Activated CD8-positive, alpha-beta memory T cell treated with anti-CD3 and anti-CD28 coated beads, Interleukin-2, amount 50 U/mL, for 1 hour (primary cell): ENCODE data around the gene KIF26B.

ENCODE experiments used
- DNase-seq: peaks from one replicate; pipeline ENCODE4 v3.0.0-alpha.2; 2020; ENCODE audit errors: extremely low read depth

Gene KIF26B

DNA sequence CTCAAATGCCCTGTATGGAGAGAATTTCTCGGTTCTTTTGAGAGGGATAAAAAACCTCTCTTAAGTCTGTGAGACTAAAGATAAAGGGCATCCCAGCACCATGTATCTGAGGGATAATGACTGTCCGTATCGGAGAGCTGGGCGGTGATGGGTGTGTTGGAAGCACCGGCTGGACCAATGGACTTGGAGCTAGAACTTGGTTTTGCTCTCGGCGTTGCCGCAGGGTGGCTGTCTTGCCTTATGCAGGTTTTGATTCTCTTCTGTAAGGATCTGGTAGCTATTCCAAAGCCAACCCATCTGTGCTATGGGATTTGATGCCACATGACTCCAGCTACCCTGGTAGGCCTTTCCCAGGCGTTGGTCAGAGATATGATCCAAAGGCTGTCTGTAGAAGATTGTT lies 348.8 kb downstream of the KIF26B start:
- no peak for DNase-seq

DNA sequence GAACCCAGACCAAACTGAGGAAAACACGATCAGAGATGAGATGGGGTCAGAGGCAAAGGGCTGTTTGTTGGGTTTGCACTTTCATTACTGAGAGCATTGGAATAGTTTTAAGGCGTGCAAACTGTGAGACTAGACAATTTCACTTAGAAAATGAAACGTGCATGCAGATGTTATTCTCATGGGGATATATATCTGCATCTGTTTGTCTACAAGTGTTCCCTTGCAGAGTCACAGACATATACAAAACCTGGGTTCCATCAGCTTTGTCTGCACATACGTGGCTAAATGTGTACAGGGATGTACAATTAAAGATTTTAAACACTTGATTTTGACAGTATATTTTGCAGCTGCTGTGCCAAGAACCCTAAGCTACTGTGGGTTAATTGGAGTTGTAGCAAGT lies 355.4 kb downstream of the KIF26B start:
- no peak for DNase-seq

DNA sequence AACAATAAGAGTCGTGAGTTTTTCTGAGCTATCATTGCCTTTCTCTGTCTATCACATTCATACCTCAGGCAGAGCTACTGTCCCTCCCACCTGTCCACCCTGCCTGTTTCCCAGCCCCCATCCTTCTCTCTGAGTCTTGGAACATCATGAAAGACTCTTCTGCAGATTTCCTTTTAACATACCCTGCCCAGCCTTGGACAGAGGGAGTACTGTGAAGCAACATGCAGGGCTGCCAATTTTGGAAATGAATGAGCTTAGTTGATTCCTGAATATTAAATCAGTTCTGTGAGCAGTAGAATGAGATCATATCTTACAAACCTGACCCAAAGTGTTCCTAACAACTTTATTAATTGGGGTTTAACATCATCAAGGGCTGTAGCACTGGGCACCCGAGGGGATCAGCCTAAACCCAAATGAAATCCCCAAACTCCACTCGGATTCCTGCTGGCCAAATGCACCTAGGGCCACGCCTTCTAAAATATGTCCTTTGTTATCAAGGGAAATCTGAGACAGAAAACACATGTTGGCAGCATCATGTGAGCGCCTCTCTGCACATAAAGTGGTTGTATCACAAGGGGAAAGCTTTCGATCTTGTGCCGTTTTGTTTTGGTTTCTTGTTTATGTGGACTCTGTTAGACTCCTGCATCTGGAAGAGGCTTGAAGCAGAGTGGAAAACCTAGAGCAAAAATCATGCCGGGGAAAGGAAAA lies 357.6 kb downstream of the KIF26B start:
- no peak for DNase-seq

DNA sequence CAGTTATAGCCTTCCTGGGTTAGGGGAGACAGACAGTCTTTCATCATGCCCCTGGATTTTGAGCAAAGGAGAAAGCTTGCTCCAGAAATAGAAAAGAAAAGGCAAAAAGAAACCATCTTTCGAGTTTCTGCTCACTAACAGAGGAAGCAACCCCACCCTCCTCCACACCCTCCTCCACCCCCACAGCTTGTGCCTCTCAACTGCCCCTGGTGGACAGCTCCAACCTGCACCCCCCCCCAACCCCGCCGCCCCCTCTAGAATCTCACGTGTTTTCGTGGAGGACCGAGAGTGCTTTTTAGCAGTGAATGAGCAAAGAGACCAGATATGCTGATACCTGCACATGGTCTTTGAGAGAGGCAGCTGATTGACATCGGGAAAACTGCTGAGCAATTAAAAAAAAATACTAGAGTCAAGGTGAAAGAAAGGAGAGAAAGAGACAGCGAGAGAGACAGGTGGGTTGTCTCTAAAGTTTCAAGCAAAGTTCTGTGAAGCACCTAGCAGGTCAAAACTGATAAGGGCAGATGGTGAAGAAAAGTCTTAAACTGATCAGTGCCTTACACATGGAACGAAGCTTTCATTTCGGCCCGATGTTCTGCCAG lies 358.3 kb downstream of the KIF26B start:
- DNase-seq = no peak

DNA sequence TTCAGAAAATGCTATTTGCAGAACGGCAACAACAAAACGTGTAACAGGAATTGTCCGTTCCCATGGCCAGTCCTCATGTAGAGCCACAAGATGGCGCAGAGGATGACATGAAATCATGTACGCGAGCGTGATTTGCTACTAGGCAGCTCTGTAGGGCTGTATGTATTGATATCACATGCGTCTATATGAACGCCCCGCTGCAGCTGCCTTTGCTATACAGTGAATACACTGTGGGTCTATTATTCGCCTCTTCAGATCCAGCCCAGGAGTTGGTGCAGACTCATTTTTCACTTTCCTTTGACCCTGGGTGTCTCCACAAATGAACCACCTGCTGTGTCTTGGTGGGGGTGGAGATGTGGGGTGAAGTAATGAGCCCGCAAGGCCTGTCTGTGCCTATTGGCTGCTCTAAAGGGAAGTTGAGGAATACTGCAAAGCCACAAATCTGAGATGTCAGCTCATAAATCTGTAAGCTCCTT lies 361.5 kb downstream of the KIF26B start:
- DNase-seq = no peak

DNA sequence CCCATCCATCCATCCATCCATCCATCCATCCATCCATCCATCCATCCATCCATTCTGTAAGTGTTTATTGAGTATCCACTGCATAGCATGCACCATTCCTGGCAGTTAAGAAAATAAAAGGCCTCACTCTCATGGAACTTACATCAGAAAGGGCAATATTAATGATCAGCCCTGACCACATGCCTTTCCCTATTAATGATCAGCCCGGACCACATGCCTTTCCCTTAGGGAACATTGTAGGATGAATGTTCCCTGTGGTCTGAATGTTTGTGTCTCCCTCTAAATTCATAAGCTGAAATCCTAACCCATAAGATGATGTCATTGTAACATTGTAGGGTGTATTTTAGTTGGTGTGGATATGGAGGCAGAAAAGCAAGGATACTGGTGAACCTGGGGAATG lies 365.8 kb downstream of the KIF26B start:
- no peak for DNase-seq

DNA sequence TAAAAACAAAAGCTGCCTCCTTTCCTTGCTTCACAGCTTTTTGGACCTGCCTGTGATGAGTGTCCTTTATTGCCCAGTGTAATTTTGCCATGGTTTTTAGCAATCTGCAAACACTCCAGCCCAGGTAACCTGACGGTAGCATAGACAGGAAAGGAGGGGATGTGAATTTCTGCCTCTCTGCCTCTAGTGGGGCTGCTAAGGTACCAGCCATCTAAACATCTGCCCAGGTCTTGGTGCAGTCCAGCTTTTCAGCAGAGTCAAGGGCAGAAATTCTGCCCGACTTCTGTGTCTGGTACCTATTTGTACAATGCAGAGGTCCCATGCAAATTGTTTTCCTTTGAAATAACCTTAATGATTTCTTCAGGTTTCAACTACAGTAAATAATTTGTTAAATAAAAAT lies 371.4 kb downstream of the KIF26B start:
- DNase-seq = no peak

DNA sequence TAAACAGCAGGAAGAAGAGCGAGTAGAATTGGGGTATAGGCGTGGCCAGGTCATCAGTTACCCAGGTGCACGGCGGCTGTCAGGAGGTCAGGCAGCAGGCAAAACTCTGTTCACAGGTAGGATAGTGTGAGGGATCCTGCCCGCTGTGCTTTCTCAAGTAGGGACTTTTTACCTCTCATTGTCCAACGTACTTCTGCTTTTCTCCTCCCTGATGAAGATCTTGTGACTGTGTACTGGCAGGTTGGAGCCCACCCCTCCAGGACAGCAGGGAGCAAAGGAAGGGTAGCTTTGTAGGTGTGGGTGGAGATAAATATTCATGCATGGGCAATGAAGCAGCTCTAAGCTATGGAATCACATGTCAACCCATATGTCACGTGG lies 373.5 kb downstream of the KIF26B start:
- no peak for DNase-seq

DNA sequence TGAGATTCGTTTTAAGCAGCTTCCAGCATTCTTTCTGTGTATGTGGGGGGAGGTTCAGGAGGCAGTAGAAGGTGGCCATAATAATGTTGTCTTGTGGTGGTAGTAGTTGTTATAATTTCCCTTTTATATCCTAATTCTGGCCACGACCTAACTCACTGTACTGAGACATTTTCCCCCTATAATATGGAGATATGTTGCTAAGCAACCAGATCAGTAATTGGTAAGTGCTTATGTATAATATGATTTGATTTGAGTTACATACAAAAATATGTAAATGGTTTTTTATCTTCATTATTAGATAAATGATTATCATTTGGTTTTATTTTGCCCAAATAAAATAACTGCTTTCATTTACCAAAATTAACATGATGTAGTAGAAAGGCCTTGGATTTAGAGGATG lies 376.2 kb downstream of the KIF26B start:
- no peak for DNase-seq

DNA sequence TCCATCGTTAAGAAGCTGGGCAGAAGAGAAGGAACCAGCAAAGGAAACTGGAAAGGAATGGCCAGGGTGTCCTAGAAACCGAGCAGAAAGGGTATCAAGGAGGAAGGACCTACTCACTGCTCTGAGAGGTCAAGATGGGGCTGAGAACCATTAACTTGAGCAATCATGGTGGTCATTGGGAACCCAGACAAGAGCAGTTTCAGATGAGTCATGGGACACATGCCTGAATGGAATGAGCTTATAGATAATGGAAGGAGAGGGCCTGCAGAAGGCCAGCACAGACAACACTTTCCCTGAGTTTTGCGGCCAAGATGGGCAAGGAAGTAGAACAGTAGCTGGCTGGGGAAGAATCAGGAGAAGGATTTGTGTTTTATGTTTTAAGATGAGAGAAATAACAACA lies 383.2 kb downstream of the KIF26B start:
- no peak for DNase-seq

DNA sequence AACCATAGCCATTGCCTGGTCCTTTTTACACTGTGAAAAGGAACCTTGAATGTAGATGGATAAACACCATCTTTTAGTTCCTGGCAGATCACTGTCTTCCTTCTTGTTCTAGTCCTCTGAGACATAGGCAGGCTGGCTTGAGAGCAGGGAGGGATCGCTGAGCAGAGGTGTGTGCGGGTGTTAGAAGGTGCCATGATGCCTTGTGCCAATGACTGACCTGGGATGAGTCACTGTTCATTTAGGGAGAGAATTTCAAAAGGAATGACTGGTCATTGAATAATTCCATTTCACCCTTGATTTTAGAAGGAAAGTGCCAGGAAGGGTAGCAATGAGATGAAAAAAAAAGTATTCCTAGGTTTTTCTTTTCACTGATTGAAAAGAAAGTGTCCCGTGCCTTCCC lies 383.9 kb downstream of the KIF26B start:
- DNase-seq = no peak

DNA sequence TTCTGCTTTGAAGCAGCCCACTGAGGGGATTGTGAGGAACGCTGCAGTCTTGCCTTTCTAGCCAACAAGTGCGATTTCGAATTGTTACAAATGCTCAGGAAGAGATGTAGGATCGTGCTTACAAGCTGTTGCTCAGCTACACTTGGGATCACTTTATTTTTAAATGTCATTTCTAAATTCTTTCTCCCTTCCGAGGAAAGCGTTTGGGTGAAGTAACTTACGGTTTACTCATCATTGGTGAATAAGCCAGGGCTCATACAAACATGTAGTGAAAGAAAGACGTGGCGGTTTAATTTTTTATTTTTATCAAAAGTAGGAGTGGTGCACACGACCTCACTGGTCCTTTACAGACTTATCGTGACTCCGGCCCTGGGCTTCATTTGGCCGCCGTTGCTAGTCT lies 386.6 kb downstream of the KIF26B start:
- DNase-seq = no peak

DNA sequence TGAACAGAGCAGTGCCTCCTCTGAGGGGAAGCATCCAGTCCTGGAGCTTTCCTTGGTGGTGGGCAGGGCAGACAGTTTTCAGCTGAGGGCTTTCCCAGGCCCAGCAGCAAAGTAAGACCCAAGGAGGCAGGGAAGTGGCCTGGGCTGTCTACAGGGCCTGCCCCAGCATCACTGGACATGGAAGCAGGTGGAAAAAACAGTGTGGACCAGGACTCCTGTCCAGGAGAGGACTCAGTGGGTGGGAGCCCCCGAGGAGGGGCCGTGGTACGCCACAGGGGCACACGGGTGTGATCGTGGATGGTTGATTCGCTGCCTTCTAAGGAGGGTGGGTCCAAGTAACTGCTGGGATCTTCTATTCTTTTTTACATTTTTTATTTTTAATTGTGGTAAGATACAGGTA lies 387.6 kb downstream of the KIF26B start:
- DNase-seq = no peak

DNA sequence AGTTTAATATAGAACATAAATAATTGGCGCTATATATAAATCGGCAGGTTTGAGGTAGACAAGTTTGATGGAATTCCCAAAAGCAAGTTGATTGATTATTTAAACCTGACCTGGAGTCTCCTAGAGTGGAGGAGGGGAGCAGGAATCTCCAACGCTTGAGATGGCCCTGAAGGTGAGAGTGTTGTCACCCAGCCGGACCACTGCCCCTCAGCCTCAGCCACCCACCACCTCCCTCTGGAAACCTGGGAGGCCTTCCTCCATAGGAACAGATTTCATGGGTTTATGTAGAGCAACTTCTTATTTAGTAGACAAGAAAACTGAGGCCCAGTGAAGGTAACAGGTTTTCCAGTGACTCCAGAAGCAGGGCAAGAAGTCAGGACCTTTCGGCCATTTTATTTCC lies 389.5 kb downstream of the KIF26B start:
- DNase-seq = no peak

DNA sequence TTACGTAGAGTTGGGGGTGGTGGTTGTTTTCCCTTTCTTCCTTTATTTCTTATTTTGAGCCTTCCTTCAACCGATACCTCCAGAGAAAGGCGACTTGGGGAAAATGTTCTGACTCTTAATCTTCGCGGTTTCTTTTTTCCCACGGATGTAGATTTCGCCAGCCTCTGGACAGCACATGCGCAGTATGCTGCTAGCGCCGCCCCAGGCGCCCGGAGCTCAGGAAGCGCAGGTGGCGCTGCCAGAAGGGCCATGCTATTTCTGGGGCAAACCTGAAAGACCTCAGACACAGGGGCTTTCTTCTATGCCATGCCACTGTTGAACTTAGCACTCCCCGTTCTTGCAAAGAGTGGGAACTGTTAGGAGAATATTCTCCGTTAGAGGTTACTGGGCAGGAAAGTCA lies 392.1 kb downstream of the KIF26B start:
- no peak for DNase-seq

DNA sequence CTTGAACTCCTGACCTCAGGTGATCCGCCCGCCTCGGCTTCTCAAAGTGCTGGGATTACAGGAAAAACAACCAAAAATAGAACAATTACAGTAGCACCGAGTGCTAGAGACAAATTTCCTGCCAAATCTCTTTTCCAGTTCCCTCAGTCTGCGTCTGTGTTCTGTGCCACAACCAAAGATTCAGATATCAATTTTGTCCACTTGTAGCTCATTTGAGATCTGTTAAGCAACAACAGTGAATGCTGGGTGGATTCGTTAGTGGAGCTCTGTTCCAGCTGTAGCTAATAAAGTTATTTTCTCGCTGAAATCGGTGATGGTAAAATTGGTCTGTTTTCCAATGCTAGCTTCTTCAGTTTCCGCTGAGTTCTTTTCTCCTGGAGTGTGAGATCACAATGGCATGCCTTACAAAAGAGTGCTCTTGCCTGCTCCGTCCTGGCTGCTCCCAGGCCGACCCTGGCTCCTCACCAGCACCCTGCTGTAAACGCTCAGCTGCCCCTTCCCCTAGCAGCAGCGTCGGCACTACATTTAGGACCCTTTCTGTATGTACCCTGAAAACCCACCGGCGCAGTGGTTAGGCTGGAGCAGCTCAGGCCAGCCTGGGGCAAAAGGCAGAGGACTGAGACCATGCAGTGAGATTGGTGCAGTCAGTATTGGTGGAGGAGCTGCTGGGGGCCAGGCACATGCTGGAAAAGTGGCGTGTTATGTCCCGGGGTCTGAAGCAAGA lies 395.4 kb downstream of the KIF26B start:
- no peak for DNase-seq

DNA sequence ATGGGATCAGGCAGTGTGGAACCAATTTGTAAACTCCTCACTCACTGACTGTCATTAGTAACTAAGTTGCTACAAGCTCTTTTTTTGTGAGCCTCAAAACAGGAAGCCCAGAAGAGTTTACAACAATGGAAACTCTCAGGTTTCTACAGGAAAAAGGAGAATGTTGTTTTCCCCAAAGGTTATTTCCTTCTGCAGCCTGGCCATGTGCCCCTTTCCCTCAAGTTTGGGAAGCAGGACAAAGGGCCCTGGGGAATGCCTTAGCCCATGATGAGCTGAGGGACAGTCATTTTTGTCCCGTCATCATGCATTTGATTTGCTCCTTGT lies 395.9 kb downstream of the KIF26B start:
- no peak for DNase-seq

DNA sequence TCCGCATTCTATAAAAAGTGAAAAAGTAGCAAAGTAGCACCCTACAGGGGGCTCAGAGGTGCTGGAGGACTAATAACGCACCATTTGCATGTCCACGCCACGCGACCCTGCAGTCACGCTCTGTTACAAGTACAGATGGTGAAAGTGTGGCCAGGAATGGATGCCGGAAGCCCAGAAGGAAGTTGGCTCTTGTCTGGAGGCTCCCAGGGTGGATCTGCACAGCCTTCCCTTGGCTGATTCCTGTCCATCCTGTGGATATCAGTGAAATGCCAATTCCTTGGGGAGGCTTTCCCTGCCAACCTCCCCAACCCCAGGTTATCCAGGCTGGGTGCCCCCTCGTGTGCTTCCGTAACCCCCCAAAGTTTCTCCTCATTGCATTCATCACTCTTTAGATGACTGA lies 396.8 kb downstream of the KIF26B start:
- no peak for DNase-seq

DNA sequence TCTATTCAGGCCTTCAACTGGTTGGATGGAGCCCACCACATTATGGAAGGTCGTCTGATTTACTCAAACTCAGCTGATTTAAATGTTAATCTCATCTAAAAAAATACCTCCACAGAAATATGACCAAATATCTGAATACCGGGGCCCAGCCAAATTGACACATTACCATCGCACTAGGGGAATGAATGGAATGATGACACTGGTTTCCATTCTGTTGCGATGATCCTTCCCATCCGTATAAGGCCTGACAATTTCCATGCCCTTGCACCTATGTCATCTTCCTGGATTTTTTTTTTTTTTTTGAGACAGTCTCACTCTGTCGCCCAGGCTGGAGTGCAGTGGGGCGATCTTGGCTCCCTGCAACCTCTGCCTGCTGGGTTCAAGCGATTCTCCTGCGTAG lies 397.5 kb downstream of the KIF26B start:
- DNase-seq = no peak

DNA sequence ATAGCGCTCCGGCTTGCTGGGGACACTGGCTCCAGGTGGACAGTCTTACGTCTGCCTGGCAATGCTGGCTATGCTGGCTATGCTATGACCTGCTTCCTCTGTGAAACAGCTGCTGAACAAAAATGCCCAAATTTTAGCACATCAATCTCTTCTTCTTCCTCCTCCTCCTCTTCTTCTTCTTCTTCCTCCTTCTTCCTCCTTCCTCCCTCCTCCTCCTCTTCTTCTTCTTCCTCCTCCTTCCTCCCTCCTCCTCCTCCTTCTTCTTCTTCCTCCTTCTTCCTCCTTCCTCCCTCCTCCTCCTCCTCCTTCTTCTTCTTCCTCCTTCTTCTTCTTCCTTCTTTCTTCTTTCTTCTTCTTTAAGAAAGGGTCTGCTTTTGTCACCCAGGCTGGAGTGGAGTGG lies 401.3 kb downstream of the KIF26B start:
- DNase-seq = no peak

DNA sequence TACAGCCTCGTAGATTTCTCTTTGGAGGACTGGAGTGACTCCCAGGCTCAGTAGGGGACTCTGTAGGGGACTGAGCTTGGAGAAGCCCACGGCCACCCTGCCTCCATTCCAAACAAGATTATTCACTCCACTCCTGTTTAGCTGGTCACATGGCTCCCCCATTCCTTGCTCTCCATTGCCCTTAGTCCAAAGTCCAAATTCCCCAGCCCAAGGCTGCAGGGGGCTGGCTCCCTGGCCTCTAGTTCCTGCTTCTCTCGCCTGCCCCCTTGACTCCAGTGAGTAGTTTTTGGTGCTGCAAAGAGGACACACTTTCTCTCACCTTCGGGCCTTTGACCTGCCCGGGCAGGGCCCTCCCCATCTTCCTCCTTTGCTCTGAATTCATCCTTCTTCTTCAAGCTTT lies 403.3 kb downstream of the KIF26B start:
- no peak for DNase-seq

DNA sequence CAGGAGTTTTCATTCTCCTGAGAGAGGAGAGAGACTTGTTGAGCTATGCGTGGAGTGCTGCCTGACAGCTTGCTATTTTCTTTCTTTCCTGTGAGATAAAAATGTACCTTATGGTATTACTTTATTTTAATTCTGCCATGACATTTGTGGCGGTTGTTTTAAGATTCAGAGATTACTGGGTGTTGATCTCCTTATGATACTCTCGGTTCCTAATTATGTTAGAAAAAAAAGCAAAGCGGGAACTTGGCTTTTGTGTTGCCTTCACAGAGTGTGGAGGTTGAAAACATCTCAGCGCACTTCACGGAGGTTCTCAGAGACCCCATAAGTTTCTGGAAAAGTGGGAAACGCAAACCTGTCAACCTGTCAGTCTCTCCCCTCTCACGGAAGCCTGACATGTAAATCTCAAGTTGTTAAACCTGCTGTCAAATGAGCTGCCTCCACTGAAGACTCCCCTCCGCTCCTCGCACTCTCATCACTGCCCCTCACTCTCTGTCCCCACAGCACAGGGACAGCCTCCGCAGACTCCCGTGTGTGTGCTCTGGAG lies 405.6 kb downstream of the KIF26B start:
- no peak for DNase-seq

DNA sequence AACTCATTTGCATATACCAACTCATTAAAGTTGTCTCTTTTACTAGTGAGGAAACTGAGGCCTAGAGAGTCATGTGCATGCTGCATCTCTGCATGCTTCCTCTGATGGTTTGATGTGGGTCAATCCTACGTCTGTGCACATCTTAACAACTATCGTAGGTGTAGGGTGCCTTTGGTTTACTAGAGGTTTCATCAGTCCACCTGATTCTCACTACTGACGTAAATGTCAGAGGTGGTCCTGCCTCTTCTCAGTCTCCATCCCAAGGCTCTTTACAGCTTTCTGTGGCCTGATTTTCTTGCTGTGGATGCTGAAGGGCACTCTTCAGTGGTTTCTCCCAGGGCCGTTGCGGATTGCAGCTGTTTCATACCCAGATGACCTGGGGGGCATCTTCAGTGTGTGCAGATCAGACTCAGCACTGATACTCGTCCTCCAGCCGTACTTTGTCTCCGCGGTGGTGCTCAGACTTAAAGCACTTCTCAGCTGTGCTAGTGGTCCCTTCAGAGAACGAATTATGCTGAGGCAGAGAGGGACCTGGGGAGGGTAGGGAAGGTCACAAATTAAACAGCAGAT lies 407.0 kb downstream of the KIF26B start:
- DNase-seq = no peak
